ENCODE measurements around the gene ODAD4.

DNA sequence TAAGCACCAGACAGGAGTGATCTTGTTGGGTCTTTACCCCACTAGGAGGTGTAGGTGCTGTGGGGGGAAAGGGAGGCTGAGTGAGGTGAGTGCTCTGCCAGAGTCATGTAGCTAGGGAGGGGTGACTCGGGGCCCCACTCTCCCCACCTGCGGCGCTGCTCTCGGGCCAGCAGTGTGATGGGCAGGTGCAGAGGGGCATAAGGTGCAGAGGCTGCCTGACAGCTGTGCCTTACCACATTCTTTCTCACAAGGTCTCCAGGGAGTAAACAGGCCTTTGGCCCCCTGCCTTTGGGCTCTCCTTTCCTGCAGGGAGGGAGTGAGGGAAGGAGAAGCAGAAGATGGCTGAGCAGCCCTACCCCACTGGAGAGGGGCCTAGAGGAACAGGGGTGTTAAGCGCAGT lies 31.7 kb downstream of the ODAD4 start:
- TF ChIP-seq SUZ12 (IDR thresholded peaks at IDR 0.05; ENCODE audit: extremely low read depth, insufficient read depth, insufficient read length) = no peak
- TF ChIP-seq YY1 (IDR thresholded peaks at IDR 0.05; ENCODE audit: insufficient read depth, insufficient read length) = no peak
- no peak for TF ChIP-seq ZNF274 (IDR thresholded peaks at IDR 0.05; ENCODE audit: low read depth, low read length)

Data from NT2/D1 (cell line).